ENCODE measurements around the gene RAB40B.

GRCh38 chr17:82616021-82616711 lies 82.3 kb downstream of the RAB40B start:
- TF ChIP-seq, protein P1, sequence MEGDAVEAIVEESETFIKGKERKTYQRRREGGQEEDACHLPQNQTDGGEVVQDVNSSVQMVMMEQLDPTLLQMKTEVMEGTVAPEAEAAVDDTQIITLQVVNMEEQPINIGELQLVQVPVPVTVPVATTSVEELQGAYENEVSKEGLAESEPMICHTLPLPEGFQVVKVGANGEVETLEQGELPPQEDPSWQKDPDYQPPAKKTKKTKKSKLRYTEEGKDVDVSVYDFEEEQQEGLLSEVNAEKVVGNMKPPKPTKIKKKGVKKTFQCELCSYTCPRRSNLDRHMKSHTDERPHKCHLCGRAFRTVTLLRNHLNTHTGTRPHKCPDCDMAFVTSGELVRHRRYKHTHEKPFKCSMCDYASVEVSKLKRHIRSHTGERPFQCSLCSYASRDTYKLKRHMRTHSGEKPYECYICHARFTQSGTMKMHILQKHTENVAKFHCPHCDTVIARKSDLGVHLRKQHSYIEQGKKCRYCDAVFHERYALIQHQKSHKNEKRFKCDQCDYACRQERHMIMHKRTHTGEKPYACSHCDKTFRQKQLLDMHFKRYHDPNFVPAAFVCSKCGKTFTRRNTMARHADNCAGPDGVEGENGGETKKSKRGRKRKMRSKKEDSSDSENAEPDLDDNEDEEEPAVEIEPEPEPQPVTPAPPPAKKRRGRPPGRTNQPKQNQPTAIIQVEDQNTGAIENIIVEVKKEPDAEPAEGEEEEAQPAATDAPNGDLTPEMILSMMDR (IDR thresholded peaks at IDR 0.05; ENCODE audit: low read depth, low read length, missing input control): no peak
- TF ChIP-seq MAX (IDR thresholded peaks at IDR 0.05): no peak
- TF ChIP-seq TAF1 (conservative IDR thresholded peaks at IDR 0.05): no peak
- no peak for TF ChIP-seq EGR1 (IDR thresholded peaks at IDR 0.05; ENCODE audit: low read depth in 2 of 2)

Data from liver (tissue), 3 donors.